ENCODE results near the gene FOXG1.

The FOXG1 gene

DNA sequence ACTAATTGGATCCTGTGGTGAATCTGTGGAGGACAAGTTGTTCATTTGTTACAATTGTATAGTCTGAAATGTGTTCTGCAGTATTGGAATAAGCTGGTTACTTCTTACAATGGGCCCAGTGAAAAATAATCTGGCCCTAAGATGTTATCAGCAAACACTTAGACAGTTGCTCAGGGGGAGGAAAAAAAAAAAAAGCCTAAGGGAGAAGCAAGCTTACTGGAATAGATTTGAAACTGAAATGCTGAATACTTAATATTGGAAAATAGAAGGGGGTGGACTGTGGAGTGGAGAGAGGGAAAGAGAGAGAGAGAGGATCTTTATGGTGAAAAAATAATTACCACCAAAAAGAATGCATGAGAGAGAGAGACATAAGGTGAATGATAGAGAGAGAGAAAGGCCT is 4.0 kb downstream of the FOXG1 start:
- Histone ChIP-seq H3K4me3 (replicated peaks; ENCODE audit: insufficient read depth, low read length) (no peak overlapping the region), H3K27me3 (ENCODE audit: insufficient read depth, poor library complexity, severe bottlenecking) (peaks cover 45% of the 10 kb centered on the region), H3K27ac (replicated peaks) (no peak overlapping the region)
- no peak for TF ChIP-seq POLR2AphosphoS5 (IDR thresholded peaks at IDR 0.05; ENCODE audit: low read depth)
- no peak for TF ChIP-seq SPI1 (IDR thresholded peaks at IDR 0.05; ENCODE audit: borderline replicate concordance, low read depth)
- TF ChIP-seq GABPA (IDR thresholded peaks at IDR 0.05; ENCODE audit: low read depth), result no peak
- TF ChIP-seq CTCF (IDR thresholded peaks at IDR 0.05; ENCODE audit: insufficient read depth, low read length), result no peak
- TF ChIP-seq REST (IDR thresholded peaks at IDR 0.05; ENCODE audit: insufficient replicate concordance, low read depth), result no peak
- DNase-seq (ENCODE audit: low read depth in 1 of 2, low spot score in 1 of 2), result no peak

- H3K27ac ChIP-seq (replicated peaks), result no peak overlapping the region
- peaks cover 47% of the 10 kb centered on the region for H3K27me3 ChIP-seq (ENCODE audit: insufficient read depth, poor library complexity, severe bottlenecking)
- H3K4me3 ChIP-seq (replicated peaks; ENCODE audit: insufficient read depth, low read length), result no peak overlapping the region
- TF ChIP-seq REST (IDR thresholded peaks at IDR 0.05; ENCODE audit: insufficient replicate concordance, low read depth) (no peak), POLR2AphosphoS5 (IDR thresholded peaks at IDR 0.05; ENCODE audit: low read depth) (no peak), SPI1 (IDR thresholded peaks at IDR 0.05; ENCODE audit: borderline replicate concordance, low read depth) (no peak)
- no peak for DNase-seq (ENCODE audit: low read depth in 1 of 2, low spot score in 1 of 2)
Observed at GRCh38 chr14:28771168-28771567, 4.6 kb downstream of the FOXG1 start.

- H3K27me3 ChIP-seq (ENCODE audit: insufficient read depth, poor library complexity, severe bottlenecking), result peaks cover 56% of the 10 kb centered on the region
- TF ChIP-seq REST (IDR thresholded peaks at IDR 0.05; ENCODE audit: insufficient replicate concordance, low read depth) (no peak), POLR2AphosphoS5 (IDR thresholded peaks at IDR 0.05; ENCODE audit: low read depth) (no peak), CTCF (IDR thresholded peaks at IDR 0.05; ENCODE audit: insufficient read depth, low read length) (no peak), GABPA (IDR thresholded peaks at IDR 0.05; ENCODE audit: low read depth) (no peak), SPI1 (IDR thresholded peaks at IDR 0.05; ENCODE audit: borderline replicate concordance, low read depth) (no peak)
- DNase-seq (ENCODE audit: low read depth in 1 of 2, low spot score in 1 of 2), result no peak
- H3K27ac ChIP-seq (replicated peaks), result no peak overlapping the region
- no peak overlapping the region for H3K4me3 ChIP-seq (replicated peaks; ENCODE audit: insufficient read depth, low read length)
Observed at GRCh38 chr14:28772613-28773012, 6.0 kb downstream of the FOXG1 start.

- Histone ChIP-seq H3K4me3 (replicated peaks; ENCODE audit: insufficient read depth, low read length) (no peak overlapping the region), H3K27me3 (ENCODE audit: insufficient read depth, poor library complexity, severe bottlenecking) (peaks cover 53% of the 10 kb centered on the region), H3K27ac (replicated peaks) (no peak overlapping the region)
- TF ChIP-seq GABPA (IDR thresholded peaks at IDR 0.05; ENCODE audit: low read depth) (no peak), CTCF (IDR thresholded peaks at IDR 0.05; ENCODE audit: insufficient read depth, low read length) (no peak), POLR2AphosphoS5 (IDR thresholded peaks at IDR 0.05; ENCODE audit: low read depth) (no peak), REST (IDR thresholded peaks at IDR 0.05; ENCODE audit: insufficient replicate concordance, low read depth) (no peak), SPI1 (IDR thresholded peaks at IDR 0.05; ENCODE audit: borderline replicate concordance, low read depth) (no peak)
- no peak for DNase-seq (ENCODE audit: low read depth in 1 of 2, low spot score in 1 of 2)
Observed at GRCh38 chr14:28773176-28773575, 6.6 kb downstream of the FOXG1 start.
